Measurements from ENCODE around the gene LYPD6B.

DNA sequence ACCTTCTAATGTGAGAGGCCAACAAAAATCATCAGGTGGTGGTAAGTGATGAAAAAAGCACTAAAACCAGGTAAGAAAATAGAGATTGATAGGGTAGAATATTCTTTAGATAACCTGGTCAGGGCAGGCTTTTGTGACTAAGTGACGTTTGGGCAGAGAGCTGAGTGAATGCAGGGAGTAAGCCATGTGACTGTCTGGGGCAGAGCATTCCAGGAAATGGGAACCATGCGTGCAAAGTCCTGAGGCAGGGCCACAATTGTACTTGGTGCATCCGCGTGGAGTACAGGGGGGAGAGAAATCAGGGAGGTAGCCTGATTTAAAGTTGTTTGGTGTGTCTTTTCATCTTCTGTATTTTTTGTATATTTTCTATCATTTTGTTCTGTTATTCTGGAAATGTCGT lies 102.5 kb downstream of the LYPD6B start:
- TF ChIP-seq, protein P1, sequence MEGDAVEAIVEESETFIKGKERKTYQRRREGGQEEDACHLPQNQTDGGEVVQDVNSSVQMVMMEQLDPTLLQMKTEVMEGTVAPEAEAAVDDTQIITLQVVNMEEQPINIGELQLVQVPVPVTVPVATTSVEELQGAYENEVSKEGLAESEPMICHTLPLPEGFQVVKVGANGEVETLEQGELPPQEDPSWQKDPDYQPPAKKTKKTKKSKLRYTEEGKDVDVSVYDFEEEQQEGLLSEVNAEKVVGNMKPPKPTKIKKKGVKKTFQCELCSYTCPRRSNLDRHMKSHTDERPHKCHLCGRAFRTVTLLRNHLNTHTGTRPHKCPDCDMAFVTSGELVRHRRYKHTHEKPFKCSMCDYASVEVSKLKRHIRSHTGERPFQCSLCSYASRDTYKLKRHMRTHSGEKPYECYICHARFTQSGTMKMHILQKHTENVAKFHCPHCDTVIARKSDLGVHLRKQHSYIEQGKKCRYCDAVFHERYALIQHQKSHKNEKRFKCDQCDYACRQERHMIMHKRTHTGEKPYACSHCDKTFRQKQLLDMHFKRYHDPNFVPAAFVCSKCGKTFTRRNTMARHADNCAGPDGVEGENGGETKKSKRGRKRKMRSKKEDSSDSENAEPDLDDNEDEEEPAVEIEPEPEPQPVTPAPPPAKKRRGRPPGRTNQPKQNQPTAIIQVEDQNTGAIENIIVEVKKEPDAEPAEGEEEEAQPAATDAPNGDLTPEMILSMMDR (conservative IDR thresholded peaks at IDR 0.05) = no peak
- no peak for TF ChIP-seq ZFX (IDR thresholded peaks at IDR 0.05)

All from C4-2B (cell line).